ENCODE results near the gene MAML3. TPM values are rescaled to one million over a fixed set of nuclear protein-coding genes. Genes with fewer than 3 reads are reported as not detected.

MAML3 gene
- total RNA-seq, 6 donors from 2014 or later = 9.6 to 31.4 (median 14.5) TPM

- Histone ChIP-seq H3K4me1 (no peaks in the 10 kb centered on the region), H3K4me3 (no peak overlapping the region), H3K27me3 (no peaks in the 10 kb centered on the region), H3K36me3 (peaks cover 0 to 47% (median 20%) of the 10 kb centered on the region in 4 donors), H3K27ac (no peak overlapping the region), H3K9me3 (no peaks in the 10 kb centered on the region)
- no peak for DNase-seq
- TF ChIP-seq POLR2A (IDR thresholded peaks at IDR 0.05) = no peak
- 69 to 80% methylated on average over 4 of the region's 4 CpGs for whole genome bisulfite sequencing, 2 donors
- ATAC-seq (ENCODE audit: low FRiP score in 2 of 2) = no peak
These were observed 432.2 kb downstream of the MAML3 start for GRCh38 chr4:139721789-139722188.

- DNase-seq (no peak), ATAC-seq (ENCODE audit: low FRiP score in 2 of 2) (no peak)
- Histone ChIP-seq H3K27ac (no peak overlapping the region), H3K9me3 (no peaks in the 10 kb centered on the region), H3K4me1 (no peaks in the 10 kb centered on the region), H3K36me3 (peaks cover 0 to 45% (median 20%) of the 10 kb centered on the region in 4 donors), H3K4me3 (no peak overlapping the region), H3K27me3 (no peaks in the 10 kb centered on the region)
- TF ChIP-seq EP300 (IDR thresholded peaks at IDR 0.05) (no peak), POLR2A (IDR thresholded peaks at IDR 0.05) (no peak), CTCF (IDR thresholded peaks at IDR 0.05) (no peak), POLR2AphosphoS5 (IDR thresholded peaks at IDR 0.05) (no peak)
- WGBS, 2 donors = 74 to 87% methylated on average over 6 of the region's 6 CpGs
These were observed 433.2 kb downstream of the MAML3 start for GRCh38 chr4:139720806-139721205.

GRCh38 chr4:139719381-139720101 is 434.4 kb downstream of the MAML3 start:
- no peak overlapping the region for H3K4me3 ChIP-seq
- ATAC-seq (ENCODE audit: low FRiP score in 2 of 2) (peak in 1 of 2 donors; percentile 66), DNase-seq (peak in 1 of 2 donors; percentile 46)
- peaks cover 0 to 34% (median 18%) of the 10 kb centered on the region in 4 donors for H3K36me3 ChIP-seq
- no peaks in the 10 kb centered on the region for H3K4me1 ChIP-seq
- WGBS, 2 donors = 98% methylated on average over 14 to 15 of the region's 16 CpGs
- H3K27me3 ChIP-seq = no peaks in the 10 kb centered on the region
- no peak overlapping the region for H3K27ac ChIP-seq
- H3K9me3 ChIP-seq = no peaks in the 10 kb centered on the region
- no peak for TF ChIP-seq CTCF (IDR thresholded peaks at IDR 0.05)
- no peak for TF ChIP-seq POLR2A (IDR thresholded peaks at IDR 0.05)
- TF ChIP-seq EP300 (IDR thresholded peaks at IDR 0.05) = no peak
- no peak for TF ChIP-seq POLR2AphosphoS5 (IDR thresholded peaks at IDR 0.05)

GRCh38 chr4:139718833-139719232 is 435.2 kb downstream of the MAML3 start:
- 93 to 96% methylated on average over 7 to 10 of the region's 10 CpGs for WGBS, 2 donors
- no peak for ATAC-seq (ENCODE audit: low FRiP score in 2 of 2)
- DNase-seq = no peak

GRCh38 chr4:139718358-139718757 is 435.6 kb downstream of the MAML3 start:
- TF ChIP-seq POLR2AphosphoS5 (IDR thresholded peaks at IDR 0.05) (no peak), CTCF (IDR thresholded peaks at IDR 0.05) (no peak), POLR2A (IDR thresholded peaks at IDR 0.05) (no peak), EP300 (IDR thresholded peaks at IDR 0.05) (no peak)
- Histone ChIP-seq H3K4me3 (no peak overlapping the region), H3K27me3 (no peaks in the 10 kb centered on the region), H3K27ac (no peak overlapping the region), H3K4me1 (no peaks in the 10 kb centered on the region), H3K36me3 (peaks cover 0 to 31% (median 18%) of the 10 kb centered on the region in 4 donors), H3K9me3 (no peaks in the 10 kb centered on the region)
- DNase-seq (no peak), ATAC-seq (ENCODE audit: low FRiP score in 2 of 2) (no peak)
- 96 to 100% methylated on average over 3 to 6 of the region's 6 CpGs for WGBS, 2 donors

More at GRCh38 chr4:139718833-139719232, 435.2 kb downstream of the MAML3 start:
- H3K4me3 ChIP-seq = no peak overlapping the region
- no peak for TF ChIP-seq POLR2AphosphoS5 (IDR thresholded peaks at IDR 0.05)
- no peak for TF ChIP-seq POLR2A (IDR thresholded peaks at IDR 0.05)
- no peak for TF ChIP-seq EP300 (IDR thresholded peaks at IDR 0.05)
- no peak for TF ChIP-seq CTCF (IDR thresholded peaks at IDR 0.05)
- H3K9me3 ChIP-seq = no peaks in the 10 kb centered on the region
- H3K36me3 ChIP-seq = peaks cover 0 to 31% (median 18%) of the 10 kb centered on the region in 4 donors
- no peaks in the 10 kb centered on the region for H3K4me1 ChIP-seq
- H3K27ac ChIP-seq = no peak overlapping the region
- no peaks in the 10 kb centered on the region for H3K27me3 ChIP-seq

Measured in upper lobe of left lung (tissue), 6 donors.